Germinal center (tissue), 1 donor: ENCODE data around the gene SCFD2.
"Not testable (repeated sequence)": the region's sequence is repeated elsewhere in the genome, so short reads cannot be mapped to it uniquely, and the experiment has no call there.

Experiments
- DNase-seq: peaks from one replicate; pipeline ENCODE4 v3.0.0; 2012; ENCODE audit warnings: mixed read lengths, low spot score

The SCFD2 gene

GRCh38 chr4:53365486-53366300 lies at the start of gene SCFD2:
TSS of gene SCFD2 (minus strand) at chr4:53366061.
- DNase-seq = peak; percentile 97

- not testable (repeated sequence) for DNase-seq
These were observed 43.6 kb upstream of the SCFD2 start for GRCh38 chr4:53409479-53409878.

- no peak for DNase-seq
These were observed 14.4 kb upstream of the SCFD2 start for GRCh38 chr4:53380221-53380620.

- DNase-seq = no peak
These were observed 12.3 kb upstream of the SCFD2 start for GRCh38 chr4:53378171-53378482.

GRCh38 chr4:53377319-53378170 lies 11.7 kb upstream of the SCFD2 start, which contains the start of gene FIP1L1:
TSS of gene FIP1L1 (plus strand) at chr4:53377641. CDS start at chr4:53377839, 198 bp downstream.
- peak; percentile 97 for DNase-seq

GRCh38 chr4:53376900-53377299 lies 11.0 kb upstream of the SCFD2 start:
- no peak for DNase-seq

GRCh38 chr4:53374777-53375258 lies 9.0 kb upstream of the SCFD2 start:
- DNase-seq = no peak

- DNase-seq = no peak
These were observed 6.1 kb upstream of the SCFD2 start for GRCh38 chr4:53371843-53372521.

GRCh38 chr4:53371049-53371448 lies 5.2 kb upstream of the SCFD2 start:
- DNase-seq = no peak

GRCh38 chr4:53367721-53368120 lies 1.9 kb upstream of the SCFD2 start:
- DNase-seq = no peak

GRCh38 chr4:53366301-53366716 lies 448 bp upstream of the SCFD2 start:
- no peak for DNase-seq

- DNase-seq = peak; percentile 30
These were observed 758 bp downstream of the SCFD2 start for GRCh38 chr4:53365121-53365485.

GRCh38 chr4:53364624-53365023 lies 1.2 kb downstream of the SCFD2 start:
- no peak for DNase-seq

GRCh38 chr4:53362093-53362492 lies 3.8 kb downstream of the SCFD2 start:
- DNase-seq = no peak

GRCh38 chr4:53361451-53361850 lies 4.4 kb downstream of the SCFD2 start:
- no peak for DNase-seq

- DNase-seq = no peak
These were observed 9.8 kb downstream of the SCFD2 start for GRCh38 chr4:53355930-53356521.

GRCh38 chr4:53354012-53354722 lies 11.7 kb downstream of the SCFD2 start:
- DNase-seq = no peak

- DNase-seq = no peak
These were observed 16.8 kb downstream of the SCFD2 start for GRCh38 chr4:53349091-53349491.

- DNase-seq = no peak
These were observed 17.8 kb downstream of the SCFD2 start for GRCh38 chr4:53348046-53348445.

GRCh38 chr4:53346920-53347852 lies 18.7 kb downstream of the SCFD2 start:
- DNase-seq = no peak
